ENCODE data around the gene NEK1.

DNA sequence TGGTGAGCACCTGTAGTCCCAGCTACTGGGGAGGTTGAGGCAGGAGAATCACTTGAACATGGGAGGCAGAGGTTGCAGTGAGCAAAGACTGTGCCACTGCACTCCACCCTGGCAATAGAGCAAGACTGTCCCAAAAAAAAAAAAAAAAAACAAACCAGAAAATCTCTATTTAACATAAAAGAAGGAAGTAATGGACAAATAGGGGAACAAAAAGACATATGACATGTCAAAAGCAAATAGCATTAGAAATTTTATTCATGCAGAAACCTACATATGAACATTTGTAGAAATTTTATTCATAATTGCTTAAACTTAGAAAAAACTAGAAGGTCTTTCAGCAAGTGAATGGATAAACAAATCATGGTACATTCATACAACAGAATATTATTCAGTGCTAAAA, 244.6 kb downstream of the NEK1 start:
- TF ChIP-seq, protein P1, sequence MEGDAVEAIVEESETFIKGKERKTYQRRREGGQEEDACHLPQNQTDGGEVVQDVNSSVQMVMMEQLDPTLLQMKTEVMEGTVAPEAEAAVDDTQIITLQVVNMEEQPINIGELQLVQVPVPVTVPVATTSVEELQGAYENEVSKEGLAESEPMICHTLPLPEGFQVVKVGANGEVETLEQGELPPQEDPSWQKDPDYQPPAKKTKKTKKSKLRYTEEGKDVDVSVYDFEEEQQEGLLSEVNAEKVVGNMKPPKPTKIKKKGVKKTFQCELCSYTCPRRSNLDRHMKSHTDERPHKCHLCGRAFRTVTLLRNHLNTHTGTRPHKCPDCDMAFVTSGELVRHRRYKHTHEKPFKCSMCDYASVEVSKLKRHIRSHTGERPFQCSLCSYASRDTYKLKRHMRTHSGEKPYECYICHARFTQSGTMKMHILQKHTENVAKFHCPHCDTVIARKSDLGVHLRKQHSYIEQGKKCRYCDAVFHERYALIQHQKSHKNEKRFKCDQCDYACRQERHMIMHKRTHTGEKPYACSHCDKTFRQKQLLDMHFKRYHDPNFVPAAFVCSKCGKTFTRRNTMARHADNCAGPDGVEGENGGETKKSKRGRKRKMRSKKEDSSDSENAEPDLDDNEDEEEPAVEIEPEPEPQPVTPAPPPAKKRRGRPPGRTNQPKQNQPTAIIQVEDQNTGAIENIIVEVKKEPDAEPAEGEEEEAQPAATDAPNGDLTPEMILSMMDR (IDR thresholded peaks at IDR 0.05), result no peak
- no peak for TF ChIP-seq POLR2A (IDR thresholded peaks at IDR 0.05)
